Upper lobe of left lung (tissue), 6 donors: Measurements from ENCODE around the gene GNRH2. TPM values are rescaled to one million over a fixed set of nuclear protein-coding genes. Genes with fewer than 3 reads are reported as not detected.

ENCODE experiments used
- ATAC-seq, 2 donors: fragments of 200-7000 bp; cut with Tn5 transposase; one replicate each; pipeline ENCODE4 v1.9.1; 2022; ENCODE audit warnings: mild to moderate bottlenecking in 2 of 2, moderate library complexity in 2 of 2; ENCODE audit not compliant: low FRiP score in 2 of 2
- DNase-seq, 2 donors: peaks; one replicate each; pipeline ENCODE4 v3.0.0-alpha.2; 2019 to 2020
- H3K27ac ChIP-seq, 4 donors: fragments of 200-600 bp; sonication (generic); one replicate each; pipeline ENCODE4 v1.5.1; 2016 to 2019
- H3K27me3 ChIP-seq, 4 donors: fragments of 200-600 bp; sonication (generic); one replicate each; pipeline ENCODE4 v1.5.1; 2017 to 2019
- H3K36me3 ChIP-seq, 4 donors: fragments of 200-600 bp; sonication (generic); one replicate each; pipeline ENCODE4 v1.5.1; 2016 to 2019
- H3K4me1 ChIP-seq, 4 donors: fragments of 200-600 bp; sonication (generic); one replicate each; pipeline ENCODE4 v1.5.1; 2018 to 2019
- H3K4me3 ChIP-seq, 4 donors: fragments of 200-600 bp; sonication (generic); one replicate each; pipeline ENCODE4 v1.5.1; 2017 to 2019; ENCODE audit warnings: mild to moderate bottlenecking in 2 of 4, moderate library complexity in 1 of 4
- H3K9me3 ChIP-seq, 4 donors: fragments of 200-600 bp; sonication (generic); one replicate each; pipeline ENCODE4 v1.5.1; 2018 to 2019
- EP300 ChIP-seq, 4 donors: sonication (generic); formaldehyde crosslinking; IDR thresholded peaks; one replicate each; pipeline ENCODE4 v1.5.1; 2017; ENCODE audit warnings: antibody characterized with exemption in 4 of 4, control low read depth in 2 of 4
- POLR2A ChIP-seq, 4 donors: fragments of 450-650 bp; IDR thresholded peaks; one replicate each; pipeline ENCODE4 v1.5.1; 2016 to 2017; ENCODE audit warnings: antibody characterized with exemption in 4 of 4, mild to moderate bottlenecking in 2 of 4
- POLR2AphosphoS5 ChIP-seq, 2 donors: sonication (generic); formaldehyde crosslinking; IDR thresholded peaks; one replicate each; pipeline ENCODE4 v1.5.1; 2017; ENCODE audit warnings: antibody characterized with exemption in 2 of 2
- WGBS, 2 donors: methylation state at CpG; one replicate each; pipeline ENCODE4 v1.1.5; 2017 to 2018; 5-methylcytosine and 5-hydroxymethylcytosine counted together
- total RNA-seq, 6 donors: library from RNA; depleted of rRNA in 4 of 6; stranded (reverse); fragments of >200 nt in 4 of 6; gene quantifications; one replicate each; pipeline versions ENCODE4 v1.1.0 to v1.2.1, GENCODE V29; 2016 to 2021
- TF ChIP-seq, protein P1 (sequence below), 6 experiments: fragments of 450-650 bp in 4 of 6; fragments of 200-600 bp in 2 of 6; sonication (generic) in 2 of 6; IDR thresholded peaks; one replicate each; pipeline ENCODE4 v1.5.1; 2016 to 2019; ENCODE audit warnings: antibody characterized with exemption in 6 of 6
- donor health status: DM: no; HTN: no; CAD: no; lungs with moderate emphysema.
- donor health status: DM: no; HTN: yes; CAD: no; lungs with severe emphysema.

Gene GNRH2
- total RNA-seq, 6 donors from 2014 or later: 1.1 TPM; not detected in 5

DNA sequence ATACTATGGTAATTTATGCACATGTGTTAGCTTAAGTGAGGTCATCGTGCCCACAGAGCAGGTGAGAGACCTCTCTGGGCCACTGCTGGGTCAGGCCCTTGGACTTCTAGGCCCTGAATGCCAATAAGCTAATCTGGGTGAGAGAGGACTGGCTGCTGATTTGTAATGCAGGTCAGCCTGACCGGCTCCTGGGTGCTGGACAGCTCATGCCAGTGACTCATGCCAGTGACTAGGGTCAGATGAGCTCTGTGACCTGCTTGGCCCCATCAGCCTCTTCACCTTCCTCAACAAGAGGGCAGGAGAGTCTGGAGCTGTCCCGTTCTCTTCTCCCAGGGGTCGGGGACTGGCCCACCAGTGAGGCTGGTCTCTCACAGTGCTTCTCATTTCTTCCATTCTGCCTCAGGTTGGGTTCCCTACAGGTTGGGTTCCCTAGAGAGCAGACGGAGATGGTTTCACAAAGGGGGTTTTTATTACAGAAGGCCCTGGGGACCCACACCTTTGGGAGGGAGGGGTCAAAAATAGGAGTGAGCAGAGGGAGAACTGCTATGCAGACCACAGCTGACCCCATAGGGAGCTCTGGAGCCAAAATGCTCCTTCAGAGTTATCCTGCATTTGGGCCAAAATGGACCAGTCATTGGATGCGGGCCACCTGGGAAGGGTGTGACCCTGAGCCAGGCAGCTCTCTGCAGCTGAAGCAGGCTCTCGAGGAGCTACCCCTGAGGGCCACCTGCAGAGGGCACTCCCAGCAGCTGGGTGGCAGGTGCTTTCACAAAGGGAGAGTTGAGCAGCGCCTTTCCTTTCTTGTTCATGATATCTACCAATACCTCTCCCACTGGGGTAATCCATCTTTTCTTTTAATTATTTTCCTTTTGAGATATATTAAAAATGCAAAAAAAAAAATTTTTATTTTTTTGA lies 25.8 kb downstream of the GNRH2 start:
- no peak for DNase-seq
- Histone ChIP-seq H3K9me3 (no peaks in the 10 kb centered on the region), H3K27me3 (peaks cover 0 to 13% (median 9%) of the 10 kb centered on the region in 4 donors), H3K36me3 (no peaks in the 10 kb centered on the region), H3K27ac (no peak overlapping the region), H3K4me3 (no peak overlapping the region), H3K4me1 (peaks cover 4 to 15% (median 12%) of the 10 kb centered on the region in 4 donors)
- TF ChIP-seq, protein P1, sequence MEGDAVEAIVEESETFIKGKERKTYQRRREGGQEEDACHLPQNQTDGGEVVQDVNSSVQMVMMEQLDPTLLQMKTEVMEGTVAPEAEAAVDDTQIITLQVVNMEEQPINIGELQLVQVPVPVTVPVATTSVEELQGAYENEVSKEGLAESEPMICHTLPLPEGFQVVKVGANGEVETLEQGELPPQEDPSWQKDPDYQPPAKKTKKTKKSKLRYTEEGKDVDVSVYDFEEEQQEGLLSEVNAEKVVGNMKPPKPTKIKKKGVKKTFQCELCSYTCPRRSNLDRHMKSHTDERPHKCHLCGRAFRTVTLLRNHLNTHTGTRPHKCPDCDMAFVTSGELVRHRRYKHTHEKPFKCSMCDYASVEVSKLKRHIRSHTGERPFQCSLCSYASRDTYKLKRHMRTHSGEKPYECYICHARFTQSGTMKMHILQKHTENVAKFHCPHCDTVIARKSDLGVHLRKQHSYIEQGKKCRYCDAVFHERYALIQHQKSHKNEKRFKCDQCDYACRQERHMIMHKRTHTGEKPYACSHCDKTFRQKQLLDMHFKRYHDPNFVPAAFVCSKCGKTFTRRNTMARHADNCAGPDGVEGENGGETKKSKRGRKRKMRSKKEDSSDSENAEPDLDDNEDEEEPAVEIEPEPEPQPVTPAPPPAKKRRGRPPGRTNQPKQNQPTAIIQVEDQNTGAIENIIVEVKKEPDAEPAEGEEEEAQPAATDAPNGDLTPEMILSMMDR (IDR thresholded peaks at IDR 0.05): no peak
- TF ChIP-seq POLR2AphosphoS5 (IDR thresholded peaks at IDR 0.05) (no peak), EP300 (IDR thresholded peaks at IDR 0.05) (no peak)
- 84 to 85% methylated on average over 6 to 7 of the region's 8 CpGs for WGBS, 2 donors
- peak in 1 of 2 donors; percentile 20 for ATAC-seq

DNA sequence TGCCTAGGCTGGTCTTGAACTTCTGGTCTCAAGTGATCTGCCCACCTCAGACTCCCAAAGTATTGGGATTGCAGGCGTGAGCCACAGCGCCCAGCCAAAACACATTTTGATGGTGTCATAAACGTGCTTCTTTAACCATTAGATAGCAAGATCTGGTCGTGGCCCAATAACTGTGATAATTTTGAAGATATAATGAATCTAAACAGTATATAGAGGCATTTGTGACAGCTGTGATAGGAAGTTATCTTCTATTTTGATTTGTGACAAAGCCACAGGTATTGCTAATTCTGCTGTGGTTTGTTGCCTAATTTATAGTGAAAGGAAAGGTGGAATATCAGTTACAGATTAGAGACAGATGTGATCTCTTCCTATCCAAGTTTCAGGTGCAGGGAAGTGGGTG lies 27.3 kb downstream of the GNRH2 start:
- no peak for ATAC-seq
- WGBS, 2 donors: 82 to 86% methylated on average over 4 of the region's 4 CpGs

DNA sequence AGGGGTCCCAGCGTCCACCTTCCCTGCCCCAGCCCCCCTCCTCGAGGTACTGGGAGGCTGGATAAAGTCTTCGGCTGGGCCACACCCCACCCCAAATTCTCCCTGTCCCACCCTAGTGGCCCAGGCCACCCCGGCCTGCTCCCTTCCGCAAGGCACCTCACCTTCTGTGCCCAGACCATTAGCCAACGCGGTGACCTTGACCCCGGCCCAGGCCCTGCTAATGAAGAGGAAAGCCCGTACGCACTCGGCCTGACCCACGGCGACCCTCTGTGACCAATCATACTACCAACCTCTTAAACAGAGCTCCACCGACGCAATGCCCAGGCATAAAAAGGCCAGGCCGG lies 27.8 kb downstream of the GNRH2 start:
- WGBS, 2 donors: 87 to 88% methylated on average over 11 to 12 of the region's 16 CpGs
- TF ChIP-seq POLR2A (IDR thresholded peaks at IDR 0.05) (no peak), POLR2AphosphoS5 (IDR thresholded peaks at IDR 0.05) (no peak), EP300 (IDR thresholded peaks at IDR 0.05) (no peak)
- TF ChIP-seq, protein P1 (IDR thresholded peaks at IDR 0.05): no peak
- ATAC-seq (no peak), DNase-seq (no peak)
- Histone ChIP-seq H3K27ac (no peak overlapping the region), H3K27me3 (peaks cover 0 to 13% (median 9%) of the 10 kb centered on the region in 4 donors), H3K9me3 (no peaks in the 10 kb centered on the region), H3K4me1 (peaks cover 4 to 15% (median 12%) of the 10 kb centered on the region in 4 donors), H3K36me3 (no peaks in the 10 kb centered on the region), H3K4me3 (peak overlapping the region in 3 of 4 donors; percentile 45 to 60 (median 59))

More for the DNA sequence above, 27.3 kb downstream of the GNRH2 start:
- Histone ChIP-seq H3K27me3 (peaks cover 0 to 13% (median 9%) of the 10 kb centered on the region in 4 donors), H3K4me1 (peaks cover 4 to 15% (median 12%) of the 10 kb centered on the region in 4 donors), H3K27ac (no peak overlapping the region), H3K9me3 (no peaks in the 10 kb centered on the region), H3K36me3 (no peaks in the 10 kb centered on the region), H3K4me3 (no peak overlapping the region)
- TF ChIP-seq, protein P1 (IDR thresholded peaks at IDR 0.05): no peak
- TF ChIP-seq POLR2A (IDR thresholded peaks at IDR 0.05) (no peak), POLR2AphosphoS5 (IDR thresholded peaks at IDR 0.05) (no peak), EP300 (IDR thresholded peaks at IDR 0.05) (no peak)
- no peak for DNase-seq

DNA sequence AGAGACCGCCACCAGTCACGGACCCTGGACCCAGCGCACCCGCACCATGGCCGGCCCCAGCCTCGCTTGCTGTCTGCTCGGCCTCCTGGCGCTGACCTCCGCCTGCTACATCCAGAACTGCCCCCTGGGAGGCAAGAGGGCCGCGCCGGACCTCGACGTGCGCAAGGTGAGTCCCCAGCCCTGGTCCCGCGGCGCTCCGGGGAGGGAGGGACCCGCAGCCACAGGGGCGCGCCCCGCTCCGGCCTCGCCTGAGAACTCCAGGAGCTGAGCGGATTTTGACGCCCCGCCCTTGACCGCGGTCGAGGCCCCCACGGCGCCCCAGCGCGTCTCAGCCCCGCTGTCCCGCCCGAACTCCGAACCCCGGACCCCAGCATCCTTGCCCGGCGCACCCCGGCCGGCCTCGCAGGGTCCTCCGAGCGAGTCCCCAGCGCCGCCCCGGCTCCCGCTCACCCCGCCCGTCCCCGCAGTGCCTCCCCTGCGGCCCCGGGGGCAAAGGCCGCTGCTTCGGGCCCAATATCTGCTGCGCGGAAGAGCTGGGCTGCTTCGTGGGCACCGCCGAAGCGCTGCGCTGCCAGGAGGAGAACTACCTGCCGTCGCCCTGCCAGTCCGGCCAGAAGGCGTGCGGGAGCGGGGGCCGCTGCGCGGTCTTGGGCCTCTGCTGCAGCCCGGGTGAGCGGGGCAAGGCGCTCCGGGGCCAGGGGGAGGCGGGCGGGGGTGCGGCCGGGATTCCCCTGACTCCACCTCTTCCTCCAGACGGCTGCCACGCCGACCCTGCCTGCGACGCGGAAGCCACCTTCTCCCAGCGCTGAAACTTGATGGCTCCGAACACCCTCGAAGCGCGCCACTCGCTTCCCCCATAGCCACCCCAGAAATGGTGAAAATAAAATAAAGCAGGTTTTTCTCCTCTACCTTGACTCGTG lies 28.4 kb downstream of the GNRH2 start, which contains the start of gene OXT:
Gene OXT, plus strand, starts transcription at position 11 of the 920 bp plus-strand sequence. Its CDS starts 36 bp downstream, at position 47.
- Histone ChIP-seq H3K27me3 (peaks cover 0 to 13% (median 9%) of the 10 kb centered on the region in 4 donors), H3K9me3 (no peaks in the 10 kb centered on the region), H3K27ac (no peak within 1 kb of the TSS), H3K36me3 (no peaks in the 10 kb centered on the region), H3K4me3 (peak within 1 kb of the TSS; percentile 11 to 60 (median 52)), H3K4me1 (peaks cover 4 to 17% (median 13%) of the 10 kb centered on the region in 4 donors)
- ATAC-seq (peak in 1 of 2 donors; percentile 85), DNase-seq (peak; percentile 50 to 91)
- no peak for TF ChIP-seq POLR2AphosphoS5 (IDR thresholded peaks at IDR 0.05)
- peak in 1 of 4 donors; percentile 41 for TF ChIP-seq POLR2A (IDR thresholded peaks at IDR 0.05)
- TF ChIP-seq, protein P1 (IDR thresholded peaks at IDR 0.05): no peak
- no peak for TF ChIP-seq EP300 (IDR thresholded peaks at IDR 0.05)
- 18 to 32% methylated on average over 16 to 25 of the region's 95 CpGs for WGBS, 2 donors
